ENCODE data around the gene GPR150.

The GPR150 gene

GRCh38 chr5:95649842-95650620 is 30.1 kb downstream of the GPR150 start:
- no peaks in the 10 kb centered on the region for H3K9me2 ChIP-seq (ENCODE audit: low read depth, low read length)
- H2AFZ ChIP-seq (ENCODE audit: low read length) = no peak overlapping the region
- no peaks in the 10 kb centered on the region for H3K27me3 ChIP-seq (ENCODE audit: insufficient read depth, low read length)
- no peaks in the 10 kb centered on the region for H4K20me1 ChIP-seq (ENCODE audit: insufficient read depth, low read length)
- no peak overlapping the region for H3K4me3 ChIP-seq (ENCODE audit: low read depth, low read length, poor library complexity, severe bottlenecking)
- H3K79me2 ChIP-seq (ENCODE audit: insufficient read depth, low read length) = no peaks in the 10 kb centered on the region
- TF ChIP-seq CTCF (IDR thresholded peaks at IDR 0.05; ENCODE audit: low read length) = no peak
- no peaks in the 10 kb centered on the region for H3F3A ChIP-seq (ENCODE audit: insufficient read depth, low read length)
- H3K4me1 ChIP-seq (ENCODE audit: insufficient read depth, low read length, severe bottlenecking) = peaks cover 22% of the 10 kb centered on the region
- no peak overlapping the region for H3K4me2 ChIP-seq (ENCODE audit: low read length)
- H3K36me3 ChIP-seq (ENCODE audit: insufficient read depth, low read length) = no peaks in the 10 kb centered on the region
- no peak overlapping the region for H3K9ac ChIP-seq (ENCODE audit: low read length)
- no peak overlapping the region for H3K27ac ChIP-seq (ENCODE audit: low read depth, low read length, poor library complexity, severe bottlenecking)
- H3K9me3 ChIP-seq (ENCODE audit: low read length) = no peaks in the 10 kb centered on the region

- no peaks in the 10 kb centered on the region for H3K79me2 ChIP-seq (ENCODE audit: insufficient read depth, low read length)
Observed at GRCh38 chr5:95652849-95653248, 33.0 kb downstream of the GPR150 start.

GRCh38 chr5:95654196-95654595 is 34.3 kb downstream of the GPR150 start:
- TF ChIP-seq EZH2 (IDR thresholded peaks at IDR 0.05; ENCODE audit: borderline replicate concordance, low read length) (no peak), CTCF (IDR thresholded peaks at IDR 0.05; ENCODE audit: low read length) (no peak)
- H4K20me1 ChIP-seq (ENCODE audit: insufficient read depth, low read length) = no peaks in the 10 kb centered on the region
- no peak overlapping the region for H3K4me3 ChIP-seq (ENCODE audit: low read depth, low read length, poor library complexity, severe bottlenecking)
- H3K9ac ChIP-seq (ENCODE audit: low read length) = no peak overlapping the region
- H3K27me3 ChIP-seq (ENCODE audit: insufficient read depth, low read length) = no peaks in the 10 kb centered on the region
- no peak overlapping the region for H3K4me2 ChIP-seq (ENCODE audit: low read length)
- no peaks in the 10 kb centered on the region for H3K9me2 ChIP-seq (ENCODE audit: low read depth, low read length)
- H3K27ac ChIP-seq (ENCODE audit: low read depth, low read length, poor library complexity, severe bottlenecking) = no peak overlapping the region
- no peaks in the 10 kb centered on the region for H3F3A ChIP-seq (ENCODE audit: insufficient read depth, low read length)
- no peaks in the 10 kb centered on the region for H3K4me1 ChIP-seq (ENCODE audit: insufficient read depth, low read length, severe bottlenecking)
- no peak overlapping the region for H2AFZ ChIP-seq (ENCODE audit: low read length)
- no peaks in the 10 kb centered on the region for H3K9me3 ChIP-seq (ENCODE audit: low read length)
- H3K79me2 ChIP-seq (ENCODE audit: insufficient read depth, low read length) = no peaks in the 10 kb centered on the region
- H3K36me3 ChIP-seq (ENCODE audit: insufficient read depth, low read length) = no peaks in the 10 kb centered on the region

More at GRCh38 chr5:95652849-95653248, 33.0 kb downstream of the GPR150 start:
- Histone ChIP-seq H3K4me3 (ENCODE audit: low read depth, low read length, poor library complexity, severe bottlenecking) (no peak overlapping the region), H3K27me3 (ENCODE audit: insufficient read depth, low read length) (no peaks in the 10 kb centered on the region), H3K9me2 (ENCODE audit: low read depth, low read length) (no peaks in the 10 kb centered on the region), H4K20me1 (ENCODE audit: insufficient read depth, low read length) (no peaks in the 10 kb centered on the region), H3K9ac (ENCODE audit: low read length) (no peak overlapping the region), H3F3A (ENCODE audit: insufficient read depth, low read length) (no peaks in the 10 kb centered on the region), H3K9me3 (ENCODE audit: low read length) (no peaks in the 10 kb centered on the region), H3K36me3 (ENCODE audit: insufficient read depth, low read length) (no peaks in the 10 kb centered on the region), H3K4me2 (ENCODE audit: low read length) (no peak overlapping the region), H3K27ac (ENCODE audit: low read depth, low read length, poor library complexity, severe bottlenecking) (no peak overlapping the region), H2AFZ (ENCODE audit: low read length) (no peak overlapping the region), H3K4me1 (ENCODE audit: insufficient read depth, low read length, severe bottlenecking) (peaks cover 7% of the 10 kb centered on the region)
- TF ChIP-seq EZH2 (IDR thresholded peaks at IDR 0.05; ENCODE audit: borderline replicate concordance, low read length) = no peak
- no peak for TF ChIP-seq CTCF (IDR thresholded peaks at IDR 0.05; ENCODE audit: low read length)

Measured in OCI-LY1 (cell line).